SIG-M5 (cell line): ENCODE results near the gene ANKRD17.

Experiments
- DNase-seq: peaks from one replicate; lab custom pipeline; 2025; lab: John Stamatoyannopoulos, UW

Gene ANKRD17

DNA sequence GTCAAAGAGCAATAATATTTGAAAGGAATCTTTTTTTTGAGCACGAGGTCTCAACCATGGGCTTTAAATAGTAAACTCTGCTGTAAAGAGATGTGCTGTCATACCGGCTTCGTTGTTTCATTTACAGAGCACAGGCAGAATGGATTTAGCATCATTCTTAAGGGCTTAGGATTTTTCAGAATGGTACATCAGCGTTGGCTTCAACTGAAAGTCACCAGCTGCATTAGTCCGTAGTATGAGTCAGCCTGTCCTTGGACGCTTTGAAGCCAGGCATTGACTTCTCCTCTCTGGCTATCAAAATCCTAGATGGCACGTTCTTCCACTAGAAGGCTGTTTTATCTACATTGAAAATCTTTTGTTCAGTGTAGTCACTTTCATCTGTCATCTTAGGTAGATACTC is 212.7 kb downstream of the ANKRD17 start:
- DNase-seq: no peak

DNA sequence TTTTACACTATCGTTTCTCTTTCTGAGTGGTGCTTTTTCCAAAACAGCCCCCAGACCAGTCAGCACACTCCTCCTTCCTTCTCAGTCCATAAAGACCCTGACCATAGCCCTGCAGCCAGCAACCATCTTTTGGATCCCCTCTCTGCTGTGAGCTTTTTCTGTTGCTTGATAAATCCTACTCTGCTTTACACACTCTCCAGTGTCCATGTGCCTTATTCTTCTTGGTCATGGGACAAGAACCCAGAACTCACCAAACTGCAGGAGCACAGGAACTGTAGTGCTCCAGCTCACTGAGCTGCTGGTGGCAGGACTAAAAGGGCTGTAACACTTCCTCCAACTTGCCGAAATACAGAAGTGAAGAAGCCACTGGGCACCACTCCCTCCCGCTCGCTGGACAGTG is 221.5 kb downstream of the ANKRD17 start:
- no peak for DNase-seq

DNA sequence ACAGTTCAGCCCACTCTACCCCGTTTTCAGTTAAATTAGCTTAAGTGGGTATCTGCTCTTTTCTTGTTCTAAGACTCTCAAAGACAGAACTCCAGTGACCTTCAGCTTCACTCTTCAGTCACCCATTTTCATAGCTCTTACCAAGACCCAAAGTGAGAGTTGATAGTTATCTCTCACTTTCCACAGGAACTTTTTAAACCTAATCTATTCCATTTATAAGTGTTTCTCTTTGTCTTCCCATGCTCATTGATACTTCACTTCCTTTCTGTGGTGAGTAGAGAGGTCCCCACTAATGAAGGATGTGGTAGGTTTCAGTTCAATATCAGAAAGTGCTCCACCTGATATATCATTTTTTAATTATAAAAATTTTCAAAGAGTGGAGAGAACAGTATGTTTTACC is 222.5 kb downstream of the ANKRD17 start:
- no peak for DNase-seq

DNA sequence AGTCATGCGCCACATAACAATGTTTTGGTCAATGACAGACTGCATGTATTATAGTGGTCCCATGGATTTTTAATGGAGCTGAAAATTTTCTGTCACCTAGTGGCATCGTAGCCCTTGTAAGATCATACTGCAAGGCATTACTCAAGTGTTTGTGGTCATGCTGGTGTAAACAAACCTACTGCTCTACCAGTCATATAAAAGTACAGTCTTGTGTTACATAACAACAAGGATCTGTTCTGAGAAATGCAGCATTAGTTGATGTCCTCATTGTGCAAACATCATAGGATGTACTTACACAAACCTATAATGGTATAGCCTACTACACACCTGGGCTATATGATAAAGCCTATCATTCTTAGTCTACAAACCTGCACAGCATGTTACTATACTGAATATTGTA is 223.7 kb downstream of the ANKRD17 start:
- DNase-seq: no peak

DNA sequence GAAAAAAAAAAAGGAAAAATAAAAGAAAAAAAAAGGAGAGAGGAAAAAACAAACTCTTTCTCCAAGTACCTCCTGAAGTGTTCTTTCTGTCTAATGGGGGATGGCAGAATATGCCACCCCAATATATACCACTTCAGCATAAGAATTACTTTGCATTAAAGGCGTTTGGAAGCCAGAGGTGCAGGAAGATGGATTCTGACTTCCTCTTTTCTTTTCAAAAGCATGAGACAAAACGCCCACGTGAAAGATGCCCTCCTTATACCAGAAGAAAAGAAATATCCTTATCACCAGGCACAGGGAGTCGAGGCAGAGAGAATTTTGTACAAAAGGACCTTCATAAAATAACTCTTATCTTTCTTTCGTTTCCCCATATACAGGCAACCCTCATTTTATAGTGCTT is 230.0 kb downstream of the ANKRD17 start:
- DNase-seq: no peak
